OCI-LY3 (cell line): ENCODE results near the gene ATP10A.

Experiments
- H2AFZ ChIP-seq: fragments of 200-600, 300-600 bp; shearing (Covaris generic); 2 replicates; pipeline ENCODE4 v1.6.0; 2014; ENCODE audit warnings: antibody characterized with exemption, low read depth, low read length
- H3K27ac ChIP-seq: fragments of 200-600, 300-600 bp; sonication (generic); 2 replicates; pipeline ENCODE4 v1.5.1; 2014; ENCODE audit warnings: mild to moderate bottlenecking, low read length, moderate library complexity, mixed read lengths
- H3K27me3 ChIP-seq: fragments of 200-600, 300-600 bp; sonication (generic); 2 replicates; pipeline ENCODE4 v1.6.1; 2014; ENCODE audit warnings: low read depth, low read length, mixed read lengths
- H3K36me3 ChIP-seq: fragments of 200-600, 300-600 bp; sonication (generic); replicated peaks from 2 replicates; pipeline ENCODE3; 2014; ENCODE audit warnings: low read depth, low read length, mixed read lengths
- H3K4me1 ChIP-seq: fragments of 300-600, 200-600 bp; sonication (generic); 2 replicates; pipeline ENCODE4 v1.6.1; 2014; ENCODE audit warnings: low read length, mixed read lengths
- H3K4me2 ChIP-seq: fragments of 200-600, 300-600 bp; sonication (generic); 2 replicates; pipeline ENCODE4 v1.6.1; 2014; ENCODE audit warnings: low read length, mixed read lengths
- H3K4me3 ChIP-seq: fragments of 300-600, 200-600 bp; sonication (generic); 2 replicates; pipeline ENCODE4 v1.5.1; 2014; ENCODE audit warnings: antibody characterized with exemption, mild to moderate bottlenecking, low read length, moderate library complexity
- H3K79me2 ChIP-seq: fragments of 300-600, 200-600 bp; shearing (Covaris generic); 2 replicates; pipeline ENCODE4 v1.6.1; 2014; ENCODE audit warnings: mild to moderate bottlenecking, low read length, mixed read lengths
- H3K9ac ChIP-seq: fragments of 300-600, 200-600 bp; shearing (Covaris generic); 2 replicates; pipeline ENCODE4 v1.6.0; 2014; ENCODE audit warnings: mild to moderate bottlenecking, low read length, moderate library complexity
- H3K9me3 ChIP-seq: fragments of 200-600, 300-600 bp; shearing (Covaris generic); 2 replicates; pipeline ENCODE4 v1.6.1; 2014; ENCODE audit warnings: low read length, mixed read lengths; ENCODE audit not compliant: insufficient read depth
- H4K20me1 ChIP-seq: fragments of 200-600, 300-600 bp; sonication (generic); 2 replicates; pipeline ENCODE4 v1.6.1; 2016; ENCODE audit warnings: low read length, mixed read lengths; ENCODE audit not compliant: insufficient read depth
- EZH2phosphoT487 ChIP-seq: fragments of 200-600 bp; shearing (Covaris generic); IDR thresholded peaks from 2 replicates; pipeline ENCODE4 v1.6.1; 2018; ENCODE audit warnings: antibody characterized with exemption, mixed run types, low read depth
- TF ChIP-seq, protein P1 (sequence below): fragments of 200-600, 300-600 bp; sonication (generic); IDR thresholded peaks from 2 replicates; pipeline ENCODE4 v1.5.1; 2014; ENCODE audit warnings: antibody characterized with exemption, low read length, low read depth

The ATP10A gene

DNA sequence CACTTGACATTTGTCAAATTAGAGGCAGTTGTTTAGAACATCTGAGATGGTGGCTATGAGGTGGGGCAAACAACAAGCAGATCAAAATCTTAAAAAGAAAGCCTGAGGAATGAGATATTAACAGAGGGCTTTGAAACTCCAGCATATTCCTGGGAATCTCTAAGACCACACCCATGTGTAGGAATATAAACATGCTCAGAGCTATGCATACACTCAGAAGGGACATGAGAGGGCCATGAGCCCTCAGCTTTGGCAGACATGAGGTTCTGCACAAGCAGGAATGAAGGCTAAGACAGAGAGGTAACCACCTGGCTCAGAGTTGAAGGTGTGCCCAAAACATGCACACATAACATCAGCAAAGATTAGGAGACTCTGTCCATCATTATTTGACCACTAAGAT, 37.9 kb downstream of the ATP10A start:
- TF ChIP-seq EZH2phosphoT487 = no peak
- TF ChIP-seq, protein P1, sequence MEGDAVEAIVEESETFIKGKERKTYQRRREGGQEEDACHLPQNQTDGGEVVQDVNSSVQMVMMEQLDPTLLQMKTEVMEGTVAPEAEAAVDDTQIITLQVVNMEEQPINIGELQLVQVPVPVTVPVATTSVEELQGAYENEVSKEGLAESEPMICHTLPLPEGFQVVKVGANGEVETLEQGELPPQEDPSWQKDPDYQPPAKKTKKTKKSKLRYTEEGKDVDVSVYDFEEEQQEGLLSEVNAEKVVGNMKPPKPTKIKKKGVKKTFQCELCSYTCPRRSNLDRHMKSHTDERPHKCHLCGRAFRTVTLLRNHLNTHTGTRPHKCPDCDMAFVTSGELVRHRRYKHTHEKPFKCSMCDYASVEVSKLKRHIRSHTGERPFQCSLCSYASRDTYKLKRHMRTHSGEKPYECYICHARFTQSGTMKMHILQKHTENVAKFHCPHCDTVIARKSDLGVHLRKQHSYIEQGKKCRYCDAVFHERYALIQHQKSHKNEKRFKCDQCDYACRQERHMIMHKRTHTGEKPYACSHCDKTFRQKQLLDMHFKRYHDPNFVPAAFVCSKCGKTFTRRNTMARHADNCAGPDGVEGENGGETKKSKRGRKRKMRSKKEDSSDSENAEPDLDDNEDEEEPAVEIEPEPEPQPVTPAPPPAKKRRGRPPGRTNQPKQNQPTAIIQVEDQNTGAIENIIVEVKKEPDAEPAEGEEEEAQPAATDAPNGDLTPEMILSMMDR = no peak
- Histone ChIP-seq H3K79me2 (no peaks in the 10 kb centered on the region), H3K27me3 (no peaks in the 10 kb centered on the region), H3K27ac (no peak overlapping the region), H3K9me3 (no peaks in the 10 kb centered on the region), H3K4me3 (no peak overlapping the region), H4K20me1 (no peaks in the 10 kb centered on the region), H3K9ac (no peak overlapping the region), H3K4me2 (no peak overlapping the region), H2AFZ (no peak overlapping the region), H3K4me1 (no peaks in the 10 kb centered on the region), H3K36me3 (no peaks in the 10 kb centered on the region)

DNA sequence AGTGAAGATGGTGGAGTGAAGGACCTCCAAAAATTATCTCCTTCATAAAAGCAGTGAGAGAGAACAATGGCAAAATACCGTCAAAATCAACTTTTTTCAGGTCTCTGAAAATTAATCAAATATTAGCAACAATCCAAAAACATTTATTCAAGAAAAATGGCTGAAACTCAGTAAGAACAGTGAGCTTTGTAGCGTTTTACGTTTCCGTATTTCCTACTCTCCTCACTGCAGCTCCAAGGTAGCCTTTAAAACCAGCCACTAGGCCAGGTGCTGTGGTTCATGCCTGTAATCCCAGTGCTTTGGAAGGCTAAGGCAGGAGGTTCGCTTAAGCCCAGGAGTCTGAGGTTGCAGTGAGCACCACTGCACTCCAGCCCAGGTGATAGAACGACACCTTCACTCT, 38.5 kb downstream of the ATP10A start:
- no peak overlapping the region for H3K9ac ChIP-seq
- no peaks in the 10 kb centered on the region for H3K4me1 ChIP-seq
- H3K4me3 ChIP-seq = no peak overlapping the region
- H3K27me3 ChIP-seq = no peaks in the 10 kb centered on the region
- H3K36me3 ChIP-seq = no peaks in the 10 kb centered on the region
- no peak for TF ChIP-seq EZH2phosphoT487
- TF ChIP-seq, protein P1 = no peak
- H3K9me3 ChIP-seq = no peaks in the 10 kb centered on the region
- no peaks in the 10 kb centered on the region for H3K79me2 ChIP-seq
- no peak overlapping the region for H3K27ac ChIP-seq
- no peak overlapping the region for H3K4me2 ChIP-seq
- no peaks in the 10 kb centered on the region for H4K20me1 ChIP-seq
- no peak overlapping the region for H2AFZ ChIP-seq

DNA sequence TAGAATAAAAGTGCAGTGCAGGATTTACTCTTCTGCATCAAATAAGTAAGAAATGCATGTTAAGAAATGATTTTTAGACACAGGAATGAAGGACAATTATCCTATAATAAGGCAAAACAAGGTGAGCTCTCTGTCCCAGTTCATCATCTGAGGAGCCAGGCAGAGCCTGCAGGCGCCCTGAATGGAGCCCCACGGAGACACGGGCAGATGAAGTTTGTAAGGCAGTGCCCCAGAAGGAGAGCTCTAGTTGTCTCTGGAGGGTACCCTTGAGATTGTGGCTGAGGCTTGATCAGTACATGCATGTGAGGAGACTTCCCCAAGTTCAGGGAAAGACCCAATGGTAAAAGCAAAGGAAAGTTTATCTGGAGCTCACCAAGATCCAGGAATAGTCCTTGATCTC, 50.3 kb downstream of the ATP10A start:
- no peak overlapping the region for H3K9ac ChIP-seq
- no peaks in the 10 kb centered on the region for H3K9me3 ChIP-seq
- H3K36me3 ChIP-seq = no peaks in the 10 kb centered on the region
- peaks cover 8% of the 10 kb centered on the region for H3K4me1 ChIP-seq
- H2AFZ ChIP-seq = no peak overlapping the region
- H3K4me3 ChIP-seq = no peak overlapping the region
- no peaks in the 10 kb centered on the region for H3K27me3 ChIP-seq
- H4K20me1 ChIP-seq = no peaks in the 10 kb centered on the region
- TF ChIP-seq EZH2phosphoT487 = no peak
- TF ChIP-seq, protein P1 = no peak
- H3K4me2 ChIP-seq = no peak overlapping the region
- H3K27ac ChIP-seq = no peak overlapping the region
- no peaks in the 10 kb centered on the region for H3K79me2 ChIP-seq

DNA sequence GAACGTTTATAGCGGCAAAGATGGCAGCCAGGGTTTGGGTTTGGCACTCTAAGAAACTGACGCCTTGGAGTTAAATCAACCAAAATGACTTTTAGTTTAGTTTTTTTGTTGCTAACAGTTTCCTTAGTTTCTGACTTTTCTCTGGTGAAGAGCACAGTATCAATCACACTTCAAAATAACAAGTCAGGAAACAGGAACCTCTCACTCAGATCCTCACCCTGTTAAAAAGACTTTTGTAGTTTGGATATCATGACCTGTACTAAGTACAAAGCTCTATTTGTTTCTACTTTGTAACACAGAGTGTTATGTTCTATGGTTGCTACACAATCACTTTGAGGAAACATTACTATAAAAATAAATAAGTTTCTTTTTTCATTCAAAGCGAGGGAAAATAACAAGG, 51.1 kb downstream of the ATP10A start:
- no peaks in the 10 kb centered on the region for H3K79me2 ChIP-seq
- H3K9ac ChIP-seq = no peak overlapping the region
- peaks cover 8% of the 10 kb centered on the region for H3K4me1 ChIP-seq
- no peak for TF ChIP-seq EZH2phosphoT487
- TF ChIP-seq, protein P1 = no peak
- H2AFZ ChIP-seq = no peak overlapping the region
- no peak overlapping the region for H3K4me3 ChIP-seq
- no peak overlapping the region for H3K27ac ChIP-seq
- H3K4me2 ChIP-seq = no peak overlapping the region
- no peaks in the 10 kb centered on the region for H3K36me3 ChIP-seq
- no peaks in the 10 kb centered on the region for H3K27me3 ChIP-seq
- H4K20me1 ChIP-seq = no peaks in the 10 kb centered on the region
- H3K9me3 ChIP-seq = no peaks in the 10 kb centered on the region
